Stimulated activated CD8-positive, alpha-beta memory T cell treated with anti-CD3 and anti-CD28 coated beads, Interleukin-7, amount 100 ng/mL, for 24 hours (primary cell): ENCODE results near the gene ARHGAP6.
"Not testable (repeated sequence)": the region's sequence is repeated elsewhere in the genome, so short reads cannot be mapped to it uniquely, and the experiment has no call there.

Source experiments
- DNase-seq: peaks from one replicate; pipeline ENCODE4 v3.0.0-alpha.2; 2020; ENCODE audit warnings: low read depth

Gene ARHGAP6

GRCh38 chrX:11393949-11394654 is 271.6 kb downstream of the ARHGAP6 start:
- no peak for DNase-seq

GRCh38 chrX:11386812-11387211 is 278.9 kb downstream of the ARHGAP6 start:
- no peak for DNase-seq

GRCh38 chrX:11386001-11386523 is 279.7 kb downstream of the ARHGAP6 start:
- DNase-seq, result no peak

- DNase-seq, result no peak
Measured at GRCh38 chrX:11382930-11383329, 282.8 kb downstream of the ARHGAP6 start.

GRCh38 chrX:11381464-11381863 is 284.3 kb downstream of the ARHGAP6 start:
- DNase-seq, result no peak

GRCh38 chrX:11380187-11380844 is 285.4 kb downstream of the ARHGAP6 start:
- DNase-seq, result no peak

GRCh38 chrX:11376163-11376562 is 289.6 kb downstream of the ARHGAP6 start:
- no peak for DNase-seq

GRCh38 chrX:11375614-11376119 is 290.1 kb downstream of the ARHGAP6 start:
- DNase-seq, result no peak

- no peak for DNase-seq
Measured at GRCh38 chrX:11374570-11374969, 291.1 kb downstream of the ARHGAP6 start.

- DNase-seq, result no peak
Measured at GRCh38 chrX:11371106-11371505, 294.6 kb downstream of the ARHGAP6 start.

- no peak for DNase-seq
Measured at GRCh38 chrX:11367609-11368430, 297.9 kb downstream of the ARHGAP6 start.

GRCh38 chrX:11366998-11367595 is 298.6 kb downstream of the ARHGAP6 start:
- no peak for DNase-seq

GRCh38 chrX:11365426-11365825 is 300.3 kb downstream of the ARHGAP6 start:
- DNase-seq, result no peak

GRCh38 chrX:11364835-11365234 is 300.9 kb downstream of the ARHGAP6 start:
- no peak for DNase-seq

- DNase-seq, result not testable (repeated sequence)
Measured at GRCh38 chrX:11363825-11364224, 301.9 kb downstream of the ARHGAP6 start.

- no peak for DNase-seq
Measured at GRCh38 chrX:11363069-11363594, 302.6 kb downstream of the ARHGAP6 start.

- not testable (repeated sequence) for DNase-seq
Measured at GRCh38 chrX:11361666-11362065, 304.1 kb downstream of the ARHGAP6 start.

GRCh38 chrX:11355944-11356343 is 309.8 kb downstream of the ARHGAP6 start:
- DNase-seq, result not testable (repeated sequence)

- no peak for DNase-seq
Measured at GRCh38 chrX:11355259-11355909, 310.3 kb downstream of the ARHGAP6 start.

GRCh38 chrX:11352296-11352741 is 313.4 kb downstream of the ARHGAP6 start:
- no peak for DNase-seq
